GM12878 (cell line): ENCODE data around the gene SUPT3H. TPM values are rescaled to one million over a fixed set of nuclear protein-coding genes. Genes with fewer than 3 reads are reported as not detected.

ENCODE experiments used
- ATAC-seq: fragments of 200-7000 bp; cut with Tn5 transposase; 3 replicates; pipeline ENCODE4 v1.9.1; 2020; ENCODE audit warnings: mild to moderate bottlenecking, moderate library complexity
- BruUV-seq: library from RNA; stranded (reverse); fragments of 400-500 nt; replicated peaks from 2 replicates; lab custom pipeline; 2021; lab: Mats Ljungman, UMichigan
- CTCF ChIA-PET: fragments of 300-600 bp; sonication (Branson Sonifier 250); formaldehyde crosslinking; extraction: SDS; loops from one replicate; lab custom pipeline; 2021; ENCODE audit warnings: inconsistent platforms; lab: Yijun Ruan, JAX
- POLR2A ChIA-PET: fragments of 350-600 bp; formaldehyde crosslinking; extraction: SDS; loops from one replicate; lab custom pipeline; 2021; ENCODE audit warnings: inconsistent platforms; lab: Charles Lee
- RAD21 ChIA-PET: fragments of 300-600 bp; sonication (Branson Sonifier 250); formaldehyde crosslinking; loops from one replicate; lab custom pipeline; 2023; ENCODE audit warnings: antibody characterized with exemption; ENCODE audit not compliant: unreplicated experiment; lab: Charles Lee
- SMC1A ChIA-PET: fragments of 300-600 bp; sonication (Branson Sonifier 250); formaldehyde crosslinking; loops from one replicate; lab custom pipeline; 2023; ENCODE audit not compliant: unreplicated experiment, uncharacterized antibody; lab: Charles Lee
- DNase-seq: peaks from one replicate; pipeline ENCODE4 v3.0.0-alpha.2; 2011; ENCODE audit warnings: low read depth, low spot score
- FAIRE-seq: peaks from 3 replicates; lab custom pipeline; 2011; peaks lifted over from hg19 to GRCh38; lab: Jason Lieb, UNC
- H2AFZ ChIP-seq: 2 replicates; pipeline ENCODE4 v1.6.0; 2011; ENCODE audit warnings: low read depth, low read length, control low read depth; ENCODE audit not compliant: control insufficient read depth
- H3K27ac ChIP-seq: 2 replicates; pipeline ENCODE4 v1.5.1; 2011; ENCODE audit warnings: control low read depth; ENCODE audit not compliant: control insufficient read depth, insufficient read depth
- H3K27me3 ChIP-seq, 2 experiments: replicated peaks in 1 of 2; 2 replicates each; pipeline versions ENCODE4 v1.6.0 to v1.6.1; 2011; ENCODE audit warnings: low read length in 1 of 2; ENCODE audit not compliant: control insufficient read depth in 2 of 2, insufficient read depth in 2 of 2
- H3K36me3 ChIP-seq, 2 experiments: 2 replicates each; pipeline ENCODE4 v1.5.1; 2011; ENCODE audit warnings: low read length in 1 of 2; ENCODE audit not compliant: control insufficient read depth in 2 of 2, insufficient read depth in 2 of 2
- H3K4me1 ChIP-seq: 2 replicates; pipeline ENCODE4 v1.6.1; 2011; ENCODE audit warnings: mild to moderate bottlenecking, low read length, moderate library complexity, mixed read lengths; ENCODE audit not compliant: control insufficient read depth, insufficient read depth
- H3K4me2 ChIP-seq: 2 replicates; pipeline ENCODE4 v1.6.0; 2011; ENCODE audit warnings: control low read depth; ENCODE audit not compliant: control insufficient read depth, insufficient read depth
- H3K4me3 ChIP-seq: fragments of 200-600 bp; sonication (generic); 2 replicates; pipeline ENCODE4 v1.5.1; 2016
- H3K79me2 ChIP-seq: 2 replicates; pipeline ENCODE4 v1.6.0; 2011; ENCODE audit warnings: low read length; ENCODE audit not compliant: control insufficient read depth, insufficient read depth
- H3K9ac ChIP-seq: 2 replicates; pipeline ENCODE4 v1.8.0; 2011; ENCODE audit warnings: low read length, control low read depth, mixed read lengths; ENCODE audit not compliant: control insufficient read depth, insufficient read depth
- H3K9me3 ChIP-seq: replicated peaks from 3 replicates; pipeline ENCODE4 v1.5.1; 2011; ENCODE audit warnings: mild to moderate bottlenecking, low read length; ENCODE audit not compliant: control insufficient read depth, insufficient read depth
- H4K20me1 ChIP-seq: 2 replicates; pipeline ENCODE4 v1.6.0; 2011; ENCODE audit not compliant: control insufficient read depth, insufficient read depth
- EGR1 ChIP-seq, 2 experiments: IDR thresholded peaks; 1 replicate in 1 of 2; 2 replicates in 1 of 2; pipeline ENCODE4 v1.6.1; 2011 to 2012; ENCODE audit warnings: low read depth in 2 of 2, low read length in 2 of 2, borderline replicate concordance in 1 of 2, mild to moderate bottlenecking in 1 of 2, moderate library complexity in 1 of 2
- MAX ChIP-seq: IDR thresholded peaks from 2 replicates; pipeline ENCODE4 v1.6.1; 2012; ENCODE audit warnings: low read depth, low read length, improper control_type of control experiment
- WGBS: methylation state at CpG from one replicate; pipeline ENCODE4 v1.1.6; 2016; ENCODE audit warnings: low lambda C conversion rate; ENCODE audit not compliant: insufficient replicate concordance, insufficient coverage; ENCODE audit errors: missing lambda C conversion rate; 5-methylcytosine and 5-hydroxymethylcytosine counted together
- in situ Hi-C: fragments of 300-500 bp; cut with MboI; formaldehyde crosslinking; loops from 9 replicates; pipeline ENCODE4 v1.14.3; 2018; ENCODE audit warnings: mixed read lengths
- intact Hi-C: fragments of 100-400 bp; cut with micrococcal nuclease; formaldehyde crosslinking; loops from one replicate; pipeline ENCODE4 v1.14.2; 2022; ENCODE audit not compliant: unreplicated experiment
- polyA plus RNA-seq, 11 experiments: library from polyadenylated mRNA; depleted of rRNA in 4 of 11; unstranded in 6 of 11; stranded (reverse) in 5 of 11; fragments of >200 nt; fragmentation: Nextera tagmentation in 4 of 11; fragmentation: Illumina TruSeq in 1 of 11; extraction: Ambion mirVana in 4 of 11; extraction: Trizol in 1 of 11; gene quantifications; 1 replicate in 1 of 11; 2 replicates in 10 of 11; pipeline versions ENCODE4 v1.2.1 to v1.2.3, GENCODE V29; 2011 to 2016; ENCODE audit warnings: inconsistent platforms in 2 of 11, missing spikeins in 2 of 11, low read depth in 1 of 11
- total RNA-seq, 4 experiments: library from RNA; depleted of rRNA in 3 of 4; stranded (reverse); fragments of >200 nt in 3 of 4; fragmentation: Illumina TruSeq in 1 of 4; extraction: Trizol in 1 of 4; gene quantifications; 2 replicates each; pipeline versions ENCODE4 v1.2.1 to v1.2.3, GENCODE V29; 2013 to 2021
- TF ChIP-seq, protein P1 (sequence below): fragments of 450-650 bp; IDR thresholded peaks from 2 replicates; pipeline ENCODE4 v1.6.1; 2017; ENCODE audit warnings: borderline replicate concordance
- TF ChIP-seq, protein P2 (sequence below): IDR thresholded peaks from 2 replicates; pipeline ENCODE4 v1.6.1; 2011; ENCODE audit warnings: borderline replicate concordance, low read depth, mild to moderate bottlenecking, moderate library complexity, low read length; ENCODE audit not compliant: insufficient read depth, poor library complexity, severe bottlenecking

SUPT3H gene
- total and polyA plus RNA-seq, 10 of the 15 experiments (the other 5 are each of a cell fraction or from before 2014, with no cell fraction given) = 0.51 to 3.7 (median 2.0) TPM

DNA sequence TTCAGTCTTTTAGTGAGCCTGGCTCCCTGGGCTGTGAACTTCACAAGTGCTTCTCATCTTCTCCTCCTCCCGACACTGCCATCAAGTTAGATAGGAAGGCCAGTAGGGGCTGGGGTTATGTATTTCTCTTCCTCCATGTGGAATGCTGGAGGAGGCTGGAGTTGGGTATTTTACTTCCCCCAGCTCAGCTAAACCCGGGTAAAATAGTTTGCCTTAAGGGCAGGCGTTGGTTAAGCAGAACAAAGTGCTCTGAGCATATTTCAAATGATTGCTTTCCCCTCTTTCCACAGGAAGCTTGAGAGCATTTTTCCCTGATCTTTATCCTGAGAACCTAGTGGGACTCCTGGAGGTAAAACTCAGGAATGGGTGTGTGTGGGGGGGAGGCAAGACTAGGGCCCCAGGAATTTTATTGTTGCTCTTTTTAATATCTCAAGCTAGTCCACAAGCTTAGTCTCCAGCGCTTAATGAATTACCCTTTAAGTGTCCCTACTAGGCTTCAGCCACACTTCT lies 16.9 kb upstream of the SUPT3H start (continued):
- no peak for TF ChIP-seq MAX
- TF ChIP-seq, protein P1, sequence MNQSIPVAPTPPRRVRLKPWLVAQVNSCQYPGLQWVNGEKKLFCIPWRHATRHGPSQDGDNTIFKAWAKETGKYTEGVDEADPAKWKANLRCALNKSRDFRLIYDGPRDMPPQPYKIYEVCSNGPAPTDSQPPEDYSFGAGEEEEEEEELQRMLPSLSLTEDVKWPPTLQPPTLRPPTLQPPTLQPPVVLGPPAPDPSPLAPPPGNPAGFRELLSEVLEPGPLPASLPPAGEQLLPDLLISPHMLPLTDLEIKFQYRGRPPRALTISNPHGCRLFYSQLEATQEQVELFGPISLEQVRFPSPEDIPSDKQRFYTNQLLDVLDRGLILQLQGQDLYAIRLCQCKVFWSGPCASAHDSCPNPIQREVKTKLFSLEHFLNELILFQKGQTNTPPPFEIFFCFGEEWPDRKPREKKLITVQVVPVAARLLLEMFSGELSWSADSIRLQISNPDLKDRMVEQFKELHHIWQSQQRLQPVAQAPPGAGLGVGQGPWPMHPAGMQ = no peak

GRCh38 chr6:45388328-45388727 lies 10.6 kb upstream of the SUPT3H start:
- ChIA-PET CTCF (interaction anchor here (1.1 kb wide), 1 partner anchor 10 kb away, joined by 4 read pairs; no protein-coding TSS in a partner anchor), RAD21 (no interaction called here), SMC1A (no interaction called here), POLR2A (no interaction called here)
- Histone ChIP-seq H3K9ac (no peak overlapping the region), H4K20me1 (no peaks in the 10 kb centered on the region), H3K4me1 (no peaks in the 10 kb centered on the region), H3K27me3 (no peaks in the 10 kb centered on the region; a peak in 1 of 4 replicates), H3K4me2 (no peak overlapping the region), H3K36me3 (no peaks in the 10 kb centered on the region), H3K4me3 (no peak overlapping the region), H2AFZ (no peak overlapping the region), H3K79me2 (no peaks in the 10 kb centered on the region), H3K27ac (no peak overlapping the region), H3K9me3 (no peaks in the 10 kb centered on the region)
- no peak for FAIRE-seq
- intact Hi-C loops (no loop called here), in situ Hi-C loops (no loop called here)
- TF ChIP-seq, protein P2, sequence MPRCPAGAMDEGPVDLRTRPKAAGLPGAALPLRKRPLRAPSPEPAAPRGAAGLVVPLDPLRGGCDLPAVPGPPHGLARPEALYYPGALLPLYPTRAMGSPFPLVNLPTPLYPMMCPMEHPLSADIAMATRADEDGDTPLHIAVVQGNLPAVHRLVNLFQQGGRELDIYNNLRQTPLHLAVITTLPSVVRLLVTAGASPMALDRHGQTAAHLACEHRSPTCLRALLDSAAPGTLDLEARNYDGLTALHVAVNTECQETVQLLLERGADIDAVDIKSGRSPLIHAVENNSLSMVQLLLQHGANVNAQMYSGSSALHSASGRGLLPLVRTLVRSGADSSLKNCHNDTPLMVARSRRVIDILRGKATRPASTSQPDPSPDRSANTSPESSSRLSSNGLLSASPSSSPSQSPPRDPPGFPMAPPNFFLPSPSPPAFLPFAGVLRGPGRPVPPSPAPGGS = no peak
- no peak for TF ChIP-seq EGR1 (IDR thresholded peaks at IDR 0.05; ENCODE audit: borderline replicate concordance in 1 of 2, low read depth in 2 of 2, low read length in 2 of 2)
- DNase-seq = no peak
- WGBS = 26% methylated on average over 3 of the region's 3 CpGs
- no peak for ATAC-seq
- no TSS peak for BruUV-seq
